ENCODE results near the gene CPB2. TPM values are rescaled to one million over a fixed set of nuclear protein-coding genes. Genes with fewer than 3 reads are reported as not detected.

Gene CPB2
- total RNA-seq, 4 donors from 2014 or later = not detected

DNA sequence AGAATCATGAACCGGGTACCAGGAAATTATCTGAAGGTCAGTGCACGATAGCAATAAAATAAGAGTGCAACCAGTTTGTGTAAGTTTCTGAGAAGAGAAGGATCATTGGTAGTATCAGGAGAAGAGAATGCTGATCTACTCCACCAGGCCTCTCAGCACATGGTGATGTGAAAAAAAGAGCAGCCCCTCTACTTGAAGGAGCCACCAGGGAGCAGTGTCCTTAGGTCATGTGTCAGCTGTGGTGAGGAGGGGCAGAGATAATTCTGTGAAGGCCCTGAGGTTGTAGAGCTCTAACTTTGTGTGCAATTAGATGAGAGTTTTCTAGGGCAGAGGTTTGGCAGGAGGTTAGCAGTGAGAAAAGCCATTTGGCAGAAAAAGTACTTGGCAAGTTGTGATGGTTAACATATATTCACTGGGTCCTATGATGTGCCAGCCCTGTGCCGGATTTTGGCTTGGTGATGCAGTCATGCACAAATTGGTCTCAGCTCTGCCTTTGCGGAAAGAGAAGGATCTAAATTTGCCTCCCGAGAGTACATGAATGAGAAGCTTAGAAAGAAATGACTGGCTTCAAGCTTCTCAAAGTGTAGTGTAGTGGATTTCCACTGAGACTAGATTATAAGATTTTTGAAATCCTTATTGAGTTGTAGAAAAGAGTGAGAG, 33.1 kb downstream of the CPB2 start:
- DNase-seq (ENCODE audit: low spot score) (no peak), ATAC-seq (ENCODE audit: low FRiP score) (no peak)
- TF ChIP-seq, protein P1, sequence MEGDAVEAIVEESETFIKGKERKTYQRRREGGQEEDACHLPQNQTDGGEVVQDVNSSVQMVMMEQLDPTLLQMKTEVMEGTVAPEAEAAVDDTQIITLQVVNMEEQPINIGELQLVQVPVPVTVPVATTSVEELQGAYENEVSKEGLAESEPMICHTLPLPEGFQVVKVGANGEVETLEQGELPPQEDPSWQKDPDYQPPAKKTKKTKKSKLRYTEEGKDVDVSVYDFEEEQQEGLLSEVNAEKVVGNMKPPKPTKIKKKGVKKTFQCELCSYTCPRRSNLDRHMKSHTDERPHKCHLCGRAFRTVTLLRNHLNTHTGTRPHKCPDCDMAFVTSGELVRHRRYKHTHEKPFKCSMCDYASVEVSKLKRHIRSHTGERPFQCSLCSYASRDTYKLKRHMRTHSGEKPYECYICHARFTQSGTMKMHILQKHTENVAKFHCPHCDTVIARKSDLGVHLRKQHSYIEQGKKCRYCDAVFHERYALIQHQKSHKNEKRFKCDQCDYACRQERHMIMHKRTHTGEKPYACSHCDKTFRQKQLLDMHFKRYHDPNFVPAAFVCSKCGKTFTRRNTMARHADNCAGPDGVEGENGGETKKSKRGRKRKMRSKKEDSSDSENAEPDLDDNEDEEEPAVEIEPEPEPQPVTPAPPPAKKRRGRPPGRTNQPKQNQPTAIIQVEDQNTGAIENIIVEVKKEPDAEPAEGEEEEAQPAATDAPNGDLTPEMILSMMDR (IDR thresholded peaks at IDR 0.05) = no peak

DNA sequence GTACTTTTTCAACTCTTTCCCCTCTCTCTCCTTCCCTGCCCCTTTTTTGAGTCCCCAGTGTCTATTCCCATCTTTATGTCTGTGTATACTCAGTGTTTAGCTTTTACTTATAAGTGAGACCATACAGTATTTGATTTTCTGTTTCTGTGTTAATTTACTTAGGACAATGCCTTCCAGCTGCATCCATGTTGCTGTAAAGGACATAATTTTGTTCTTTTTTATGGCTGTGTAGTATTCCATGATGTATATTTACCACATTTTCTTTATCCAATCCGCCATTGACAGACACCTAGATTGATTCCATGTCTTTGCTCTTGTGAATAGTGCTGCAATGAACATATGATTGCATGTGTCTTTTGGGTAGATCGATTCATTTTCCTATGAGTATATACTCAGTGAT, 41.5 kb downstream of the CPB2 start:
- no peak for ATAC-seq (ENCODE audit: low FRiP score)
- DNase-seq (ENCODE audit: low spot score) = no peak
- TF ChIP-seq, protein P1 (IDR thresholded peaks at IDR 0.05) = no peak

DNA sequence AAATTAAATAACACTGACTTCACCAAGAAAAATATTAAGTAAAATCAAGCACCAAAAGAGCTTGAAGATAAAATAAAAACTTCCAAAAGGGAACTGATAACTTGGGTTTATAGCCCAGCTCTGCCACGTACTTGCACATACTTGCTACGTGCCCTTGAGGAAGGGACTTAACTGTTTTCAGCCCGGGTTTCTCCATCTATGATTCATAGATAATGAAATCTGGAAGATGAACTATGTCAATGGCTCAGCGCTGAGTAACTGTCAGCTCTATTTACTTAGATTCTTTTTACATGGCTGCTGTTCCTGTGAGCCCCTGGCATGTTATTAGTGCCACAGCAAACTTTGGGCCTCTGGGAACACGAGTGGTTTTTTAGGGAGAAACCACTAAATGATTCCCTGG, 42.6 kb downstream of the CPB2 start:
- TF ChIP-seq, protein P1 (IDR thresholded peaks at IDR 0.05) = no peak
- DNase-seq (ENCODE audit: low spot score) (no peak), ATAC-seq (ENCODE audit: low FRiP score) (no peak)

DNA sequence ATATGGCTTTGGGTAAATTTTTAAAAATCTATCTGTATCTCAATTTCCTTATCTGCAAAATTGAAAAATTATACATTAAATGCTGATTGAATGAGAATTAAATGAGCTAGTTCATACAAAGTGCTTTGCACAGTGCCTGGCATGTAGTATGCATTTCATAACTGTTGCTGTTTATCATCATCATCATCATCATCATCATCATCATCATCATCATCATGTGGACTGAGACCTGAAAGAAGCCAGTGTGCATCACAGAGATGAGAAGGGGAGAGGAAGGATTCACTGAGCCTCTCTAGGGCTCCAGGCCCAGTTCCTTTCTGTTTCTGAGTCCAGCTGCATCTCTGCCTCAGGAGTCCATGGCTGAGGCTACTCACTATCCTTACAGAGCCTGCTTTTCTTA, 45.4 kb downstream of the CPB2 start:
- TF ChIP-seq, protein P1 (IDR thresholded peaks at IDR 0.05) = no peak
- DNase-seq (ENCODE audit: low spot score) (no peak), ATAC-seq (ENCODE audit: low FRiP score) (no peak)

DNA sequence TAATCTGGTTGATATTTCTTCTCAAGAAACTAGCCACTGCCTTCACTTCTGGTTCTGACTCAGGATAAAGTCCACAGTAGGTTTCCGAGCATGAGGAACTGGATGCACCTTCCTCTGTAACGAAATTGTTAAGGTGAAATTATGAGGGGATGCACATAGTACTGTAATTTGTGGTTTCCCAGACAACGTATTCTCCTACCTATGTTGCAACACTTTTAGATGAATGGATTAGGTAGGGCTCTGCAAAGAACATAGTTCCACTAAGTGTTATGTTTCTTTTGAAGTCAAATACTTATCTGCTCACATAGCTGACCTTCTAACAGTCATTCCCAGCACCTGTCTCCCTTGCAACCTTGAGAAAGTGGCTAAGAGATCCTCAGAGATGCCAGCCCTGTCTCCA, 46.6 kb downstream of the CPB2 start:
- TF ChIP-seq, protein P1 (IDR thresholded peaks at IDR 0.05) = no peak

DNA sequence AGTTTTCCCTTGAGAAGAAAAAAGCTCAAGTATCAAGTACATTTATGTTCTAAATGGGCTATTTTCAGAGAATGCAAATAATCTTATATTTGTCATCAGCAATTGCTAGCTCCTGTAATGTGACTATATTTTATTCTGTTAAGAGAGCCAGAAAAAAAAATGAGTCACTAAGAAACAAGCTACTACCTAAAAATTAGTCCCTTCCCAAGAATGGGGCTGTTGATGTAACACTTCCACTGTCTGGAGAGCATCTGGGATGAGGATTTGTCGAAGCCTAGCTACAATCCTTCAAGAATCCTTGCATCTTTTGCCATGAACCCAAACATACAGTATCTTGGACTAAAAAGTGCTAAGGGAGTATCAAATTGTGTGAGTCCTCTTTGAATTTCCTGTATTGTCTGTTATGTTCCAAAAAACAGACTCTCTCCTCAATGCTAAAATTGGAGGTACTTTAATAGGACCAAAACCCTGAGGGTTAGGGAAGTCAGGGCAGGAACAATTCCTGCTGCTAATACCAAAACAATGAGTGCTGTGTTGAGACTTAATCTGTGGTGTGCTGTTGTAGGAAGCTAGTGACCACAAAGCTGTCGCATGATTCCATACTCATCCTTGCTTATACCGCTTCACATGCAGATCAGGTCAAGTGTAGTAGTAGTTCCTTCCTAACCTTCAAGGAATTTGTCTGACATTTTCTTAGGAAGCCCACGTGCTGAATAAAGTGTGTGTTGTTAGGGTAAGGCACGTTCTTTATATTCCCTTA, 47.4 kb downstream of the CPB2 start:
- no peak for DNase-seq (ENCODE audit: low spot score)
- TF ChIP-seq, protein P1 (IDR thresholded peaks at IDR 0.05) = no peak
- no peak for ATAC-seq (ENCODE audit: low FRiP score)

More for the DNA sequence above, 46.6 kb downstream of the CPB2 start:
- no peak for ATAC-seq (ENCODE audit: low FRiP score)
- DNase-seq (ENCODE audit: low spot score) = no peak
